Measurements from ENCODE around the gene PDE4B.

Gene PDE4B

GRCh38 chr1:66360285-66360724, 567.6 kb downstream of the PDE4B start:
- DNase-seq (ENCODE audit: low spot score), result peak; percentile 29

GRCh38 chr1:66364578-66365391, 572.1 kb downstream of the PDE4B start:
- no peak for DNase-seq (ENCODE audit: low spot score)

DNA sequence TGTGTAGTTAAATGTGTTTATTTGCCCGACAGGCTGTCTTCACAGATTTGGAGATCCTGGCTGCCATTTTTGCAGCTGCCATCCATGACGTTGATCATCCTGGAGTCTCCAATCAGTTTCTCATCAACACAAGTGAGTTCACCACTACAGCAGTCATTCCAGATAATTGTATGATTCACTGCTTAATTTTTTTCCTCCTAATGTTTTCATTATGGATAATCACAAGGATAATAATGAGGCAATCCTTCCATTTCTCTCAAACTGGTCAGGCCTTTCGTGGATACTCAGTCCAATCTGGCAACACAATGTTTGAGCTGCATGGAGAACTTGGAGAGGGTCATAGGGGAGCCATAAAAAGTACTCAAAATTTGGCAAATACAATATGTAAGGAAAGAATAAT, 572.9 kb downstream of the PDE4B start:
- DNase-seq (ENCODE audit: low spot score), result no peak

DNA sequence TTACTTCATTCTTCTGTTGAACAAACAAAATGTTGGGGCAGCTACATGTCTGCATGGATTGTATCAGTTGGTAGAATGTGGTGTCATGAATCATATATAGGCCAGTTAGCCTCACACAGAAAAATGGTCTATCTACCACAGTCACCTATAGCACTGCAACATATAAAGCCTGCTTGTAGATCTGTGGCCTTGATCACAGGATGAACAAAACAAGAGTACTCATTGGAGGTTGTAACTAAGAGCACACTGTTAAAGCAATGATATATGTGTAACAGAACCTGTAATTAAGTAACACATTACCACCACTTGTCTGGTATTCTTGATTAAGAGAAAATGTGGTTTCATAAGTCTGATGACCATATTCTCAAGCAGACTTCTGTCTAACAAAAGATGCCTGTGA, 573.9 kb downstream of the PDE4B start:
- DNase-seq (ENCODE audit: low spot score), result no peak

GRCh38 chr1:66367369-66367768, 574.7 kb downstream of the PDE4B start:
- no peak for DNase-seq (ENCODE audit: low spot score)

- no peak for DNase-seq (ENCODE audit: low spot score)
Observed at GRCh38 chr1:66368261-66368660, 575.6 kb downstream of the PDE4B start.

DNA sequence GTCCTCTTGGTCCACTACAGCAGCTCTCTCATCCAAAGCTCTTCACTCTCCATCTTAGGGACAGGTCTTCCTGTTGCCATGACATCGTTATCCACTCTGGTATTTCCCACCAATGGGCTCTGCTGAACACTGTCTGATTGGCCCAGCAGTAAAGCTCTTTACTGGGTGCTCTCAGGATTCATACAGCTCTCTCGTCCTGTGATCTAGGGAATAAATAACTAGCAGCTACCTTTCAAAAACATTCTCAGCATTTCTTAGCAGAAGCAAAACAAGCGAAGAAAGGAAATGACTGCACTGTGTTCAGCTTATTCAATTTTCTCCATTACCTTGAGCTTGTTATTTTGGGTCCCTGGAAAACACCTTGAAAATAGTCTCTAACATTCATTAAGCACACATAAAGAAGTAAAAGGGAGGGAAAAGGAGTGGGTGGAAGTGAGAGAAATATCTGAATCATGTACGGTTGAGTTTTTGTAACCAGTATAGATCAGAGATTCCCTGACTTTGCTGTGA, 577.8 kb downstream of the PDE4B start:
- DNase-seq (ENCODE audit: low spot score), result no peak

DNA sequence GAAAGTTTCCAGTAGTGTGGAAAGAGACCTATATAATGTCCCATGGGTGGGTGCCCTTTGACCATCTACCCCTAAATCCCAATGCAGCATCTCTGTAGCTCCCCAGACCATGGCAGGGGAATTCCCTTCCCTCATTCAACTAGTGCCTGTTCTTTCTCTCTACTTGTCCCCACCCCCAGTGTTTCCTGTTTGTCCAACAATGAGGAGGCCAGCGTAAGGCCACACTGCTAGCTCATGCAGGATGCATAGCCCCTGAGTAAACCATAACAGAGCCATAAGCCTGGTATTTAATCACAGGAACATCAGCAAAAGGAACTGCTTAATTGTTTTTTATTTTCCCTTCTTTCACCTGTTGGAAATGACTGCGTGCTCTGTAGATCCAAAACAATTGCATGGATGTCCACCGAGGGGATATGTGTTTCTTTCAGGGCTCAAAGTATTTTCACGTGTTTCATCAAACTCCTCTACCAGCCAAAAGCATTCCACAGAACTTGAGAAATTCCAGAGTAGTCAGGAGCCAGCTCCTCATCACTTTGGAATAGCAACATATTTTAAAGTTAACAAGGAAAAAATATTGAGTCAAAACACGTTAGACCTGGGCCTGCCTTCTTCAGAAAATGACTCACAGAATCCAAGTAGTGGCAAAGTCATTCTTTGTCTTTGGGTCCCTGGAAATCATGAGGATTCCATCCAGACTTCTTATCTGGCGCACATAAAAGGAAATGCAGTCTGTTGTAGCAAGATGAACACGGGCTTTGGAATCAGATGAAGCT, 578.7 kb downstream of the PDE4B start:
- no peak for DNase-seq (ENCODE audit: low spot score)

- no peak for DNase-seq (ENCODE audit: low spot score)
Observed at GRCh38 chr1:66372522-66373101, 579.9 kb downstream of the PDE4B start.

- DNase-seq (ENCODE audit: low spot score), result no peak
Observed at GRCh38 chr1:66373157-66373591, 580.5 kb downstream of the PDE4B start.

GRCh38 chr1:66374148-66374547, 581.5 kb downstream of the PDE4B start:
- DNase-seq (ENCODE audit: low spot score), result no peak

DNA sequence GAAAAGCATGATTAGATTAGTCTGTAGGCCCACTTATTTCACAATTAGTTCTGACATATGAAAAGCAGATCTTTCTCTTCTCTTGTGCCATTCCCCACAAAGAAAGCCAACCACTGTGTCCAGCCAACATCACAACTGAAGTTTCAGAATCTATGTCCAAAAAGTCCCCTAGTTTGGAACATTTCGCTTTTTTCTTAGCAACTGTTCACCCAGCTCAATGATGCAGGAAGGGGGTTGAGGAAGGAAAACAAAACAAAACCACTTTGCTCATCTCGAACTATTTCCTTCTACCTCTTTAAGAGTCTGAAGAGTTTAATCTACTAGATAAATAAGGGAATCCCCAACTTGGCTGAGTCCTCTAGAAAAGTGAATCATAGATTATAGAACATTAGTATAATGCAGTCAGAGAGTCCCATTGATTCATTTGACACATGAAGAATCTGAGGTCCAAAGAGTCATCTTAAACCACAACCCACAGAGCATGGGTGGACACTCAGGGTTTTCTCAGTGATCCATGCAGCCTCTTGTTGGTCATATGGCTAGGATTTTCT, 581.9 kb downstream of the PDE4B start:
- peak; percentile 61 for DNase-seq (ENCODE audit: low spot score)

- no peak for DNase-seq (ENCODE audit: low spot score)
Observed at GRCh38 chr1:66375125-66375524, 582.4 kb downstream of the PDE4B start.

DNA sequence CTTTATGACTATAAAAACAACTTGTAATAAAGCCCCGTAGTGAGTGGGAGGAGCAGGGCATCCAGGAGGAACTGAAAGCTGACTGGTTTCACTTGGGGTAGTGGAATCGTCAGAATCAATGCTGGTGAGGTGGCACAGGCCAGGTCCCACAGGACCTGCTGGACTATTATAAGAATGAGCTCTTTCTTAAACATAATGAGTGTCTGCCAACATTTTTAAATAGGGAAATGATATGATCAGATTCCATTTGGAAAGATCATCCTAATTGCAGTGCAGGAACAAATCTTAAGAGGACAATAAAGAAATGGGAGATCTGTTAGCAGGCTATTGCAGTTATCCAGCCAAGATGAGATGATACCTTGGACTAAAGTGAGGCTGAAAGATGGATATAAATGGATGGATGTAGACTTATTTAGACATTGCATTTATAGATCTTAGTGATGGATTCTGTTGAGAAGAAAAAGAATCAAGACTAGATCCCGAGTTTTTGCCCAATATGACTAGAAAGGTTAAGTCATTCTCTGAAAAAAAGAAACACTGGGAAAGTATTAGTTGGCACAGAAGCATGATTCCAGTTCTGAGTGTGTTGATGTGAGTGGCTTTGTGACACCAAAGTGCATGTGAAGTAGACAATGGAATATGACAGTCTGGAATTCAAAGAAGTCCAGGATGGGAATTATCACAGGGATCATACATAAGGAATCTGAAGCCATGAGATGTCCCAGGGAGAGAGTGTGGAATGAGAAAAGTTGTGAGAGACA, 587.9 kb downstream of the PDE4B start:
- no peak for DNase-seq (ENCODE audit: low spot score)

GRCh38 chr1:66381621-66382275, 589.1 kb downstream of the PDE4B start:
- no peak for DNase-seq (ENCODE audit: low spot score)

GRCh38 chr1:66383168-66383567, 590.5 kb downstream of the PDE4B start:
- DNase-seq (ENCODE audit: low spot score), result no peak

GRCh38 chr1:66383611-66384010, 590.9 kb downstream of the PDE4B start:
- no peak for DNase-seq (ENCODE audit: low spot score)

GRCh38 chr1:66384258-66384921, 591.7 kb downstream of the PDE4B start:
- no peak for DNase-seq (ENCODE audit: low spot score)

DNA sequence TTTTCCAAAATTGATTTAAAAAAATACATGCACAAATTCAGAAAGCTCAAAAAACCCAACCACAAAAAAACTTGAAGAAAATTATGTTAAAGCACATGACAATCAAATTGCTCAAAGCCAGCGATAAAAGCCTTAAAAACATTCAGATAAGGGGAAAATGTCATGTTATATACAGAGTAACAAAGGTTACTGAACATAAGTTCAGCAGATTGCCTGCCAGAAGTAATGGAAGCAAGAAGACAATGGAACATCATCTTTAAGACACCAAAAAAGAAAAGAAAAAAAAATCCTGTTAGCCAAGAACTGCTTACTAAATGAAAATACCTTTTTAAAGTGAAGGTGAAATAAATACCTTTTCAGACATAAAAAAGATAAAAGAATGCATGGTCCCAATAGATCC, 594.0 kb downstream of the PDE4B start:
- no peak for DNase-seq (ENCODE audit: low spot score)

DNA sequence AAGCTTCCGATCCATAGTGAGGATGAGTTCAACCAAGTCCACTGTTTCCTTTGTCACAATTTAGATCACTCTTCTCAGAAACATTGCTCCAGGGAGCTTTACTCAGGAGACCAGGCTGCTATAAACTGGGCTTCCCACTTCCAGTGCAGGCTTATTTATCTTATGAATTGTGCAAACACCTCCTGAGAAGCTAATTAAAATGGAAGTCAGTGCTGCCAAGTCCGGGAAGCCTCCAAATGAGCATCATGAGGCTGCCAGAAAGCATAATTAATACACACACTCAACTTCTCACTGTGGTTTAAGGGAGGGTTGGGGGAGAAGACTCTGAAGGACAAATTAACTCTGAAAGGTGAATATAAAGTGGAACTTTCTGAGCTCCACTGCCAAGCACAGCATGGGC, 596.2 kb downstream of the PDE4B start:
- no peak for DNase-seq (ENCODE audit: low spot score)

Measured in RKO (cell line).